ENCODE results near the gene NSUN3. TPM values are rescaled to one million over a fixed set of nuclear protein-coding genes. Genes with fewer than 3 reads are reported as not detected.

The NSUN3 gene
- total and polyA plus RNA-seq, 2 of the 4 experiments (the other 2 are of a cell fraction): 4.9 to 6.8 TPM

GRCh38 chr3:94110854-94111253, 48.0 kb downstream of the NSUN3 start:
- no TSS peak for BruUV-seq (replicated peaks)
- ATAC-seq (ENCODE audit: low read depth): no peak
- POLR2A ChIA-PET (ENCODE audit: unreplicated experiment): no interaction called here

More at GRCh38 chr3:94110854-94111253, 48.0 kb downstream of the NSUN3 start:
- Histone ChIP-seq H3K23ac (ENCODE audit: low read depth, low read length) (no peak overlapping the region), H2BK20ac (ENCODE audit: low read depth, low read length) (no peak overlapping the region), H3K56ac (ENCODE audit: extremely low read depth, insufficient read depth, low read length) (no peak overlapping the region), H3K18ac (ENCODE audit: low read depth, low read length) (no peak overlapping the region), H2AK5ac (ENCODE audit: low read depth, low read length) (no peak overlapping the region), H4K8ac (ENCODE audit: low read depth in 2 of 2, low read length in 2 of 2) (no peak overlapping the region), H3K27me3 (ENCODE audit: control insufficient read depth, insufficient read depth, low read length) (no peaks in the 10 kb centered on the region), H2BK120ac (ENCODE audit: low read depth, low read length) (no peak overlapping the region), H2AK9ac (replicated peaks; ENCODE audit: low read depth, low read length, poor library complexity) (no peak overlapping the region), H2BK5ac (ENCODE audit: low read depth, low read length, poor library complexity, severe bottlenecking) (no peak overlapping the region), H3K9me1 (ENCODE audit: insufficient read depth, low read length) (no peaks in the 10 kb centered on the region), H3K14ac (replicated peaks; ENCODE audit: low read depth, low read length) (no peak overlapping the region), H2AFZ (replicated peaks; ENCODE audit: low read length, poor library complexity) (no peak overlapping the region), H3K4me1 (ENCODE audit: control insufficient read depth, insufficient read depth, low read length) (no peaks in the 10 kb centered on the region), H3K4me2 (ENCODE audit: low read depth, low read length) (no peak overlapping the region), H3K4ac (ENCODE audit: low read depth, low read length) (no peak overlapping the region), H3K27ac (ENCODE audit: insufficient read depth, low read length) (no peak overlapping the region), H3K36me3 (ENCODE audit: control insufficient read depth, insufficient read depth, low read length) (peaks cover 5% of the 10 kb centered on the region; the same call in 1 of the 2 replicates), H4K5ac (ENCODE audit: low read depth, low read length) (no peak overlapping the region), H3K4me3 (ENCODE audit: insufficient read depth, low read depth, low read length) (no peak overlapping the region), H3K9me3 (ENCODE audit: control insufficient read depth, insufficient read depth, low read length) (no peaks in the 10 kb centered on the region), H2BK15ac (ENCODE audit: low read depth, low read length) (no peak overlapping the region), H4K20me1 (ENCODE audit: insufficient read depth, low read length) (no peaks in the 10 kb centered on the region), H3K79me1 (ENCODE audit: low read depth in 1 of 2, low read length in 2 of 2) (no peaks in the 10 kb centered on the region), H3K9ac (ENCODE audit: low read depth, low read length) (no peak overlapping the region), H4K91ac (ENCODE audit: insufficient read depth, low read depth, low read length) (no peak overlapping the region)
- TF ChIP-seq RFX5 (IDR thresholded peaks at IDR 0.05; ENCODE audit: low read depth, low read length): no peak
- TF ChIP-seq, protein P1, sequence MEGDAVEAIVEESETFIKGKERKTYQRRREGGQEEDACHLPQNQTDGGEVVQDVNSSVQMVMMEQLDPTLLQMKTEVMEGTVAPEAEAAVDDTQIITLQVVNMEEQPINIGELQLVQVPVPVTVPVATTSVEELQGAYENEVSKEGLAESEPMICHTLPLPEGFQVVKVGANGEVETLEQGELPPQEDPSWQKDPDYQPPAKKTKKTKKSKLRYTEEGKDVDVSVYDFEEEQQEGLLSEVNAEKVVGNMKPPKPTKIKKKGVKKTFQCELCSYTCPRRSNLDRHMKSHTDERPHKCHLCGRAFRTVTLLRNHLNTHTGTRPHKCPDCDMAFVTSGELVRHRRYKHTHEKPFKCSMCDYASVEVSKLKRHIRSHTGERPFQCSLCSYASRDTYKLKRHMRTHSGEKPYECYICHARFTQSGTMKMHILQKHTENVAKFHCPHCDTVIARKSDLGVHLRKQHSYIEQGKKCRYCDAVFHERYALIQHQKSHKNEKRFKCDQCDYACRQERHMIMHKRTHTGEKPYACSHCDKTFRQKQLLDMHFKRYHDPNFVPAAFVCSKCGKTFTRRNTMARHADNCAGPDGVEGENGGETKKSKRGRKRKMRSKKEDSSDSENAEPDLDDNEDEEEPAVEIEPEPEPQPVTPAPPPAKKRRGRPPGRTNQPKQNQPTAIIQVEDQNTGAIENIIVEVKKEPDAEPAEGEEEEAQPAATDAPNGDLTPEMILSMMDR (conservative IDR thresholded peaks at IDR 0.05; ENCODE audit: low read depth, low read length): no peak
- TF ChIP-seq POLR2A (IDR thresholded peaks at IDR 0.05; ENCODE audit: low read depth, low read length): no peak
- no peak for TF ChIP-seq MXI1 (IDR thresholded peaks at IDR 0.05; ENCODE audit: borderline replicate concordance, low read depth, low read length)
- no peak for TF ChIP-seq SMC3 (IDR thresholded peaks at IDR 0.05; ENCODE audit: low read depth, low read length)
- TF ChIP-seq RAD21 (IDR thresholded peaks at IDR 0.05; ENCODE audit: low read length): no peak
- no peak for TF ChIP-seq NFE2L2 (IDR thresholded peaks at IDR 0.05; ENCODE audit: low read depth, low read length)
- TF ChIP-seq ELK1 (IDR thresholded peaks at IDR 0.05; ENCODE audit: borderline replicate concordance, low read depth, low read length): no peak
- TF ChIP-seq CHD1 (IDR thresholded peaks at IDR 0.05; ENCODE audit: low read depth, low read length): no peak
- TF ChIP-seq FOS (IDR thresholded peaks at IDR 0.05; ENCODE audit: low read depth, low read length): no peak
- no peak for DNase-seq
- CTCF ChIA-PET: no interaction called here
- intact Hi-C loops (cut with micrococcal nuclease) (no loop called here), in situ Hi-C loops (cut with MboI; ENCODE audit: low sequenced_read_pairs) (no loop called here), dilution Hi-C loops (cut with HindIII; ENCODE audit: low sequenced_read_pairs, unreplicated experiment) (no loop called here)
